Inflammatory macrophage (primary cell): ENCODE results near the gene ZP1.
A peak's percentile ranks its signal among the peaks of the same experiment; 100 is the strongest.

Source experiments
- DNase-seq, 2 donors: peaks; one replicate each; pipeline ENCODE4 v3.0.0-alpha.2; 2020 to 2022

The ZP1 gene

DNA sequence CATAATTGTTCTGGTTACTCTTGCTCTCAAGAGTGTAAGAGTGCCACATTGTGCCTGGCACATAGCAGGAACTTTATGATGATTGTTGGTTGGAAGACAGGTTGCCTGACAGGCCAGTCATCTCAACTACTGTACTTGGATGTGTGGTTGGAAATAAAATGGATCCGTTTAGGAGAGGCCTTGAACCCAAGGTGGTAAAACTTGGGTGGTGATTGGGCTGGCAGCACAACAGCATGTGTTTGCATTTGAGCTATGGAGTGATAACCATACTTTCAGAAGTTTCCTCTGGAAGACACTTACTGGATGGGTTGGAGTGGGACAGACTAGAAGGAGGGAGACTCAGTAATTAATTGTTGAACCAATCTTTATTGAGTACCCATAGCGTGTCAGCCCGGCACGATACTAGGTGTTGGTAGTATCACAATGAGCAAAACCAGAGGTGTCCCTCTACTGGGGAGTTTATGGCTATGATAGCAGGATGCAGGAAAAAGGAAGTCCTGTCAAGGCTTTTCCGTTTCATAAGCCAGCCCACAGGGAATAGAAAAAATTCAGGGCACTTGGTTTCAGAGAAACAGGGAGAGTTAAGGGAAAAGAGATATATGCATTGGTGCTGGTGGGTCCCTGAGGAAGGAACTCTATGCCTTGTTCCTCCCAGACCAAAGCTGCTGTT lies 43.5 kb downstream of the ZP1 start:
- DNase-seq: peak; percentile 54 to 67

DNA sequence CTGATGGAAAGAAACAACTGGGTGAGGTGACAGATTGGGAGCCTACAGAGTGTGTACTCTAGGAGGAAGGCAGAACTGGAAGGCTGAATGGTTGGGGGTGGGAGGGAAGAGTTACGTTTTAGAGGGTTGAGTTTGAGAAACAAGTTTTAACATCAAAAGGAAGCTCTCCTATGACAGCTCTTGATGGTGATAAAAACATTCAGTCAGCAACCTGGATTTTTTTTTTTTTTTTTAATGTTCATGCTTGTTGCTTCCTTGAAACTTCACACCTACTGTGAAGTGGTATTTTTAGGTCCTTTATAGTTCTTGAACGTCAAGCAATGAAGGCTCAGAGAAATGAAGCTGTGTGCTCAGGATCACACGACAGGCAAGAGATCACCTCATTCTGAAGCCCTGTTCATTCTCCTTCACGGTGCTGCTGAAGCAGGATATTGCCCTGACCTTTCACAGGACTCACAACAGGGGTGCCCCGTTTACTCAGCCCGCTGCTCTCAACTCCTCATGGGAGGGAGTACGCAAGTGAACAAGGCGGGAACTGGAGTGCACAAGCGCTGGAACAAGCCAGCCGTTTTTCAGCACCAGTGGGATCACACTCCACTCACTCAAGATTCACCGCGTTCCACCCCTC lies 45.0 kb downstream of the ZP1 start:
- DNase-seq: no peak

DNA sequence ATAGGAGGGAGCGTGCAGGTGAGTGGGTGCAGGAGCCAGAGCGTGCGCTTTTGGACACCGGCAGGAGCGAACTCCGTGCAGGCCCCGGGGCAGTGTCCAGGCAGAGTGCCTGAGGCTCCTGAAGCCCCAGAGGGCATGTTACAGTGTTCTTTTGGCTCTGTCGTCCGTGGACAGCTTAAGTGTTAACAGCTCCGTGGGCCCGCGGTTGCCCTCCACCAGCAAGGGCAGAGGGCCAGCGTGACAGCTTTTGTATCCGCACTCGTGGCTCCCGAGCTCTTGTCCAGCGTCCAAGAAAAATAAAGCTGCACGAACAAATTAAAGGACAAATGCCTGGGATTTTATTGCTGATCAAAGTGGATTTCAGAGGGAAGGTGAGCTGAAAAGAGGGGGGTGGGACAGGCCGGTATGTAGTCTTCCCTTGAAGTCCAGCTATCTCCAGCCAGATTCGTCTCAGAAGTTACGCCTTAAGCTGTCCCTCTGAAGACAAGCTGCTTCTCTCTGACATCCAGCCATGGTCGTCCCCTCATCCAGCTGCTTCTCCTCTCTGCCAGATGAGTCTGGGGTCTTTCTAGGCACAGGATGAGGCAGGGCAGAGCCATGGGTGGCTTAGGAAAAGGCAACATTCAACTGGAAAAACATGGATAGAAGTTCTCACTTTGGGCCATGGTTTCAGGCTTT lies 45.6 kb downstream of the ZP1 start:
- no peak for DNase-seq

DNA sequence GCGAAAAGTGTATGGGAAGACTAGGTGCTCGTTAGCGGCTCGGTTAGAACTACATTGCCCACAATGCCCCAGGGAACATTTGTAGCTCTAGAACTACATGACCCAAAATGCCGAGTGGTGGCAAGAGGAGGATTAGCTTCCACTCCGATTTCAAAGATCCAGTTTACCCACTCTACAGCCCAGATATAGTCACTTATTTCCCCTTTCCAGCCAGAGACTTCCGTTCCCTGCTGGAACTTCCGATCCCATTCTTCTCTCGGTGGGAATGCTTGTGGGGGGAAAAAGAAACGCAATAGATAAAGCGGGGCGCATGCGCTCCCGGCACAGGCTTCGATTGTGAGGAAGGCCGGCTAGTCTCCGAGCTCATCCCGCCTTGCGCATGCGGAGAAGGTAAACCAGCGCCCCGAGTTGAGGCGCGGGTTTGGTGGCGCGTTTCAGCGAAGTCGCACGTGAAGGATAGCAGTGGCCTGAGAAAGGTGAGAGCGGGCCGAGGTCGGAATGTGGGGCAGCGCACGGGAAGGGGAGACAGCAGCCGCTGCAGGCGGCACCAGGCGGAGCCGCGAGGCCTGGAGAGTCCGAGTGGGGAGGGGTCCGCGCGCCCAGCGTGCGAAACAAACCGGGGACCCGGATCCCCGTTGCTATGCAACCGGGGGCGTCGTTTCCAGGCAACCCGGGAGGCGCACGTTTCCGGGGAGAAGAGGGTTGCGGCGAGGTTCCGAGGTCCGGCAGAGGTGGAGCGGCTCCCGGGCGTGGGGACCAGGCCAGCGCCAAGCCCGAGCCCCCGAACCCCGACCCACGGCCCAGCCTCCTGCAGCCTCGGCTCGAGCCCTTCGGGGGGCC lies 46.7 kb downstream of the ZP1 start, which contains the start of gene TMEM109:
TMEM109 (plus strand) TSS at position 366 of the 840 bp plus-strand sequence. CDS start 5,536 bp downstream, outside the sequence.
- peak; percentile 74 to 82 for DNase-seq

DNA sequence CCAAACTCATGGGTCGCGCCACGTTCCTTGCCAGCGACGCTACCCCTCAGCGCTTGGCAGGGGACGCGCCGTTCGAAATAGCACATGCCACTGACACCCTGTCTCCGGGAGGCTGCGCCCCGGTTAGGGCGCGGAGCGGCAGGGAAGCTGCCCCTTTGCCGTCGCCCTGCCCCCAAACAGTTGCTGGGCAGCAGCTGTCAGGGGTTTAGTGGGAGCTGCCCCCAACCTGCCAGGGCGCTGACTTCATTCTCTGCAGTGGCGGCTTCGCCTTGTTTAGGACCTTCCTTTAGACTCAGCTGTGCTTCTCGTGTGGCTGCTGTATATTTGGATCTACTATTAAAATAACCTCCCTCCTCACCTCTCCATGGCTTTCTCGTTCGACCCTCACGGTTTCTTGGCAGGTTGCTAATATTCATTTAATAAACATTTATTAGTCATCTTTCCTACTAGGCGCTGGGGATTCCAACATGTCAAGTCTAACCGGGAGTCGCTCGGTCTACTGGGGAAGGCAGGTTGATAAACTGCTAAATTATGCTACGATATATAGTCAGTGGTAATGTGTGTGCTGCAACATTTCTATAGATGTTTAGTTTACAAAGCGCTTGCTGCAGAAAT lies 47.4 kb downstream of the ZP1 start:
- DNase-seq: no peak

DNA sequence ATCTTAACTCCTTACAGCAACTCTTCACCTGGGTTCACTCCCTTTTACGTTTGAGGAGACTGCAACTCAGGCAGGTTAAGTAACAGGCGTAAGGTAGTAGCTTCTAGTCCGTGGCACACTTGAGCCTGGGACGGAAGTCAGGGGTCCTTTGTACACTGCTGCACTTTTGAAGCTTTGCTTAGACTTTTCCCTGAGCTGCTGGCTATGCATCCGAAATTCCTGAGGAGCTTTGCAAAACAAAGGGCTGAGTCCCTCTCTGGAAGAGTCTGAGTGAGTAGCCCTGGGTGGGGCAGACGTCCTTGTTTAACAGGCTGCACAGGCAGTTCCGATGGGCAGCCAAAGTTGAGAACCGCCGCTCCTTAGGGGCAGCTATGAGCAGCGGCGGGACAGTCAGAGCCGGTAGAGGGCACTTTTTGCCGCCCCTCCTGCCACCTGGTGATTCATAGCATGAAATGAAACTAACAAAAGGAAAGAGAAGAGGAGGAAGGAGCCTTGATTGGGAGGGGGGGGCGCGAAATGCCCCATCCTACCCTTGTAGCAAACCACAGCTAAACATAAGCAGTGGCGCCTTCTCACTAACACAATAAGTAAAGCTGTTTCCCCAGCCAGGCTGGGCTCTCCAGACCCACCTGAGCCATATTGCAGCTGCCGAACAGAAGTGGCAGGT lies 48.0 kb downstream of the ZP1 start:
- peak; percentile 24 to 40 for DNase-seq

DNA sequence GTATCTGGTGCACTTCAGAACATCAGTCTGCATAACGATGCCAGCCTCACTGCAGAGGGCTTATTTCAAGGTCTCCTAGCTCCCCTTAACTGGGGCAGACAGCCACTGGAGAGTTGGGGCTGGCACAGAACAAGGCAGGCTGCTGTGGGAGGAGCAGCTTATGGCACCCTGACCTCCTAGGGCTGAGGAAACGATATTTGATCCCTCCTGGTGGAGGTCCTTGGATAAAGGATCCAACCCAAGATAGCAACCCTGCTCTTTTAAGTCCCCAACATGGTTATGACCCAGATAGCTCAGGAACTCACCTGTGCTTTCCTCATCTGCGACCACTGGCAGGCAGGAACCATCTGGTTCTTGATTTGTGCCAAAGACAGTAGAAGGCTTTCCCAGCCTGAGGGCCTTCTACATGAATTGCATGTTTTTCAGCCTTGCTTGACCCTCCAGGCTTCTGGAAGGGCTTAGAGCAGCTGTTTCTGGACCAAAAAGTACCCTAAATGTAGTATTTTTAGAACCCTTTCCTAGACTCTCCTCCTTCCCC lies 49.4 kb downstream of the ZP1 start:
- DNase-seq: no peak

DNA sequence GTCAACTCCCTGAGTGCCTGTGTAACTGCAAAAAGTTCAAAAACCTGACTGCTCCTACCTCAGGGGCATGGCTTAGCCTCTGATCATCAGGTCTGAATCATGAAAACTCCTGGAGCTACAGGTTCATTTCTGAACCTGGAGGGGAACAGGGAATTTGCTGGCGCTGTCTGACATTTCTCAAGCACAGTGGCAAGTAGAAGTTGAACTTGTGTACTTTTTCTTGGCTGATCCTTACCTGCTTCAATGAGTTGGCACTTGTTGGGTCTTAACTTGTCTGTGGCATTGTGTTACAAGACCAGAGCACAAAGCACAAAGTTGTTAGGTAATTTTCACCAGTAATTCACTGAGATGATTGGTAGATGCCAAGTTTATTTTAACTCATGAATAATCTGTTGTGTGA lies 49.9 kb downstream of the ZP1 start:
- DNase-seq: no peak

DNA sequence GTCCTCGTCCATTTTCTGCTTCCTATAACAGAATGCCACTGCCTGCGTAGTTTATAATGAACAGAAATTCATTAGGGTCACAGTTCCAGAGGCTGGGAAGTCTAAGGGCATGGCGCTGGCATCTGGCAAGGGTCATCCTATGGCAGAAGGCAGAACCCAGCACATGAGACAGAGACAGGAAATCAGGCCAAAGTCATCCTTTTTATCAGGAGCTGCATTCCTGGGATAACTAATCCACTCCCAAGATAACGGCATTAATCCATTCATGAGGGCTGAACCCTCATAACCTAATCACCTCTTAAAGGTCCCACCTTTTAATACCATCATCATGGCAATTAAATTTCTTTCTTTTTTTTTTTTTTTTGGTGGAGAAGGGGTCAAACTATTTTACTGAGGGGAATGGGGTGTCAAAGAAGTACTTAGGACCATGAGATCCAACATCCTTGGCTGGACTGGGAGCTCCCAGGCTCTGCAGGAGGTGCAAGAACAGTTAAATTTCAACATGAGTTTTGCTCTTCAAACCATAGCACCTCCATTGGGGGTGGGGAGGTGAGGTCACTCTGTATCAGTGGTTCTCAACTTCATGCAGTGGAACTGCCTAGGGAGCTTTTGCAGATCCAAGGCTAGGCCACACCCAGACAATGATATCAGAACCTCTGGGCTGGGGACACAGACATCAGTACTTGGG lies 51.1 kb downstream of the ZP1 start:
- no peak for DNase-seq

DNA sequence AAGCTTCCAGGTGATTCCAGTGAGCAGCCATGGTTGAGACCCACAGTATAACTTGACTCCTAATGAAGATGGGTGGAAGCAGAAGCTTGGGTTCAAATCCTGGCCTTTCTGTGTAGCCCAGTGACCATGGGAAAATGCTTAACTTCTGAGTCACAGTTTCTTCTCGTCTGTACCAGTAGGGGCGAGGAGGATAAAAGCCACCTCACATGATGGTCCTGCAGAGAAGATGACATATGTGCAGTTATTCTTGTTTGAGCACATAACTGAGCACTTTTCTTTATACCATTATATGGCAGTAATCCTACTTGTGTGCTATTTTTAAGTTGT lies 51.6 kb downstream of the ZP1 start:
- no peak for DNase-seq

DNA sequence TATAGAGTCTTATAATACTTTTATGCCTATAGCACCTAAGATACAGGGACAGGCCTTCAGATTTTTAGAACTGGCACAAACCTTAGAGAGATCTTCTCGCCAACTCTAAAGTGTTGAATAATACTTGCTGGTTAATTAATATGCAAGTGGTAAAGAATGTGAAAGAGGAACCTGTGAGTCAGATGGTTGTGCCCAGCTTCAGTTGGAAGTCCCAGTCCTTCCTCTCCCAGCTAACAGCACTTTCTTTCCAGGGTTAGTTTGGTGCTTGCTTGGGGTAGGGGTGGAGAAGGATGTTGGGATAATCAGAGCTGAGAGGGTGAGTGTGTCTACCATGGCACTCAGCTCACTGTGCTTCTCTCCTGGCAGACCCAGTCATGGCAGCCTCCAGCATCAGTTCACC lies 52.0 kb downstream of the ZP1 start:
- DNase-seq: peak; percentile 52 to 55

DNA sequence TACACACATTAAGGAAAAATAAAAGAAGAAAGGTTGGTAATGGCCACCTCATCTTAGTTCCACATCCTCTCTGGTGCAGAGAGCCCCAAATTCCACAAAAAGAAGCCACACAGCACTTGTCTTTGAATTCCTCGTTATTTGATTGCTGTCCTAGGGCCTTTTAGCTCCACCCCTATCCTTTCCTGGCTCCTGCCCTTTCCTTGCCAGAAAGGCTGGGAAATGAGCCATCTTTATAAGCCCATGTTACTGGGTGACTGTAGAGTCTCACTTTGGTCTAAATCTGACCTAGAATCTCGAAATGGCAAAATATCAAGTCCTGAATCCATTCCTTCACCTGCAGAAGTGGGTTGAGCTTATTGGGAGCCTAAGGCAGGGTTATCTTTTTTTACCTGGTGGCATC lies 52.6 kb downstream of the ZP1 start:
- DNase-seq: no peak

DNA sequence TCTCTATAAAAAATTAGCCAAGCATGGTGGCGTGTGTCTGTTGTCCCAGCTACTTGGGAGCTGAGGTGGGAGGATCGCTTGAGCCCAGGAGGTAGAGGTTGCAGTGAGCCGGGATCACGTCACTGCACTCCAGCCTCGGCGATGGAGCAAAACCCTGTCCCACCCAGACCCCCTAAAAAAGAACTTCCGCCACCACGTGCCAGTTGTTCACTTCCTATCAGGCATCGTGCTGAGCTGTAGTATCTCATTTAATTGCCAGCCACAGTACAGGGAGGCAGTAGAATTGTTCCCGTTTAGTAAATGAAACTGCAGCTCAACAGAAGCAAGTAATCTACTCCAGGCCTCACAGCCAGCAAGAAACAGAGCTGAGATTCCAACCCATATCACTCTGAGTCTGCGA lies 53.9 kb downstream of the ZP1 start:
- DNase-seq: no peak

DNA sequence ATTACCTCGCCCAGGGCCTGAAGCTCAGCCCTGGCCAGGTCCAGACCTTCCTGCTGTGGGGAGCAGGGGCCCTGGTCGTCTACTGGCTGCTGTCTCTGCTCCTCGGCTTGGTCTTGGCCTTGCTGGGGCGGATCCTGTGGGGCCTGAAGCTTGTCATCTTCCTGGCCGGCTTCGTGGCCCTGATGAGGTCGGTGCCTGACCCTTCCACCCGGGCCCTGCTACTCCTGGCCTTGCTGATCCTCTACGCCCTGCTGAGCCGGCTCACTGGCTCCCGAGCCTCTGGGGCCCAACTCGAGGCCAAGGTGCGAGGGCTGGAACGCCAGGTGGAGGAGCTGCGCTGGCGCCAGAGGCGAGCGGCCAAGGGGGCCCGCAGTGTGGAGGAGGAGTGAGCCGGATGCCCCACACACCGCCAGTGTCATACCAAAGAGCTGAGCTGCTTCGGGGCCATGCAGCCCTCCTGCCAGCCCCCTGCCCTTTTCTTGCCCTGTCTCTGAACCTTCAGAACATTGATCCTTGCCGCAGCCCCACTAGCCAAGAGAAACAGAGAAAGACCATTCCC lies 54.5 kb downstream of the ZP1 start:
- DNase-seq: no peak

DNA sequence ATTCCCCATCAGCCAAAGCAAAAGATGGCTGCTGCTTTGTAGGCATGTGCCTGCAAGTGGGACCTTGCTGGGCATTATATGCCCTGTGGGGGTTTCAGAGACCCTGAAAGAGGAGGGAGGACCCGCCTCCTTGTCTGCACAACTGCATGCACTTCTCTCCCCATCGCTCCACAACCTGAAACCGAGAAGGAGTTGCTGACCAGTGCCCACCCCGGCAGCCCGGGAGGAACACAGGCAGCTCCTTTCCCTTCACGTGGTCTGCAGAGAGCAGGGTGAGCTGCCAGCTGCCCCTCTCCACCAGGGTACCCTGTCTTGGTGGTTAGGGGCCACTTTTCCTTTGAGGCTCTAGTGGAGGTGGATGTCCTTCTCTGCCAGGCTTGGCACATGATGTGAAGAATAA lies 55.6 kb downstream of the ZP1 start:
- DNase-seq: no peak

DNA sequence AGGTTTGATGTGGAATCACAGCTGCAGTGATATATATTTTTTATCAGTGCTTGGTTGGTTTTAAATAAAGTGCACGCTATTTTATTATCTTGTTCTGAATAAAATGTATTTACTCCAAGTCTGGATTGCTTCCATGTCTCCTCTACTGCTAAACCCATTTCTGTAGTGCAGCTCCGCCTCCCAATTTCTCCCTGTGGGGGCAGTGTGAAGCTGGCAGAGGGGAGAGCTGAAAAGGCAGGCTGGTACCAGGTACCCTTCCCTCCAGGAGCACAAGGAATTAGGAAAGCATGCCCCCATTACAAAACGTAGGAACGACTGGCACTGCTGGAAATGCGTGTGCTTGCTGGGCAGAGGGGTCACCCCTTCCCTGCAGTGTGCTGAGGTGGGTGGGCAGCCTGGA lies 56.0 kb downstream of the ZP1 start:
- no peak for DNase-seq

DNA sequence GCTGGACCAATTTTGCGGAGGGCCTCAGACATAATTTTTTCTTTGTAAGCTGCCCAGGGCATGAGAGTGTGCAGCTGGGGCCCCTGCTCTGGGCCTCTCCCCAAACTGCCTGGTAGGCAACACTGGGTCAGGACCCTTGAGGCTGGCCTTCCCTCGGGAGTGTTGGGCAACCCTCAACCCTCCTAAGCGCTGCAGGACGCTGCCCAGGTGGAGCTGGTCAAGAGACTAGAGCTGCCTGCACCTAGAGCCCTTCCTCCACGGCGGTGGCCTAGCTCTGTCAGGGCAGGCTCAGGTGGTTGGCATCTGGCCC lies 56.4 kb downstream of the ZP1 start:
- DNase-seq: no peak

DNA sequence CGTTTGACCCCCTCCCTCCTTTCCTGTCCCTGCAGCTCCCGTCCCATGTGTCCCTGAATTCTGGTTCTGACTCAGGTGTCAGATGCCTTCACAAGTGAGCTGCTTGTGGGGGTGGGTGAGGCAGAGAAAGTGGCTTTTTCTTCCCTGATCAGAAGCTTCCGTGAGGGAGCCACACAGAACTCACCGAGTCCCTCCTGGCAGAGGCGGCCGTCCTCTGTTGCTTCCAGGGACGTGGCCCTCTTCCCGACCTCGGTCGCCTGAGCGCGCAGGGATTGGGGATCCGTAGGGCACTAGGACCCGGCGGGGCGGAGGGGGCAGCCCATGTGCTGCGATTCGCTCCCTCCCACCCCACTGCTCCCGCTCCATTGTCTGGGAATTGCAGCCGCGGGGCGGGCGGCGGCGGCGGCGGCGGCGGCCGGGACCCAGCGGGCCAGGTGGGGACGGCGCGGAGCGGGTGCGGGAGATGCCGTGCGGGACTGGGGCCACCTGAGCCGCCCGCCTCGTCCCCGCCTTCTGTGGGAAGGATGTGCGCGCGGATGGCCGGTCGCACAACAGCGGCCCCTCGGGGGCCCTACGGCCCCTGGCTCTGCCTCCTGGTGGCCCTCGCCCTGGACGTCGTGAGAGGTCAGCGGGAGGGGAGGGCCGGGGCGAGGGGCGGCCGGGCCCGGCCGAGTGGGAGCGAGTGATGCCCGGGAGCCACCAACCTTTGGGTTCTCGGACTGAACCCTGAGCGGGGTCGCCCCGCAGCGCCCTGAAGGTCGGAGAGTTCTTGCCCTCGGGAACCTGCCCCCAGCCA lies 57.0 kb downstream of the ZP1 start, which contains the start of gene TMEM132A:
TMEM132A (plus strand) TSS at position 351 of the 796 bp plus-strand sequence; CDS start at position 525, 174 bp downstream.
- no peak for DNase-seq
